Stimulated activated CD8-positive, alpha-beta memory T cell treated with anti-CD3 and anti-CD28 coated beads, Interleukin-15, amount 100 ng/mL, for 4 hours (primary cell): ENCODE data around the gene TAL1.

ENCODE experiments used
- DNase-seq, 2 donors: peaks; one replicate each; pipeline ENCODE4 v3.0.0-alpha.2; 2020; ENCODE audit warnings: low read depth in 2 of 2

Gene TAL1

GRCh38 chr1:47188791-47189785 lies 42.9 kb downstream of the TAL1 start:
- no peak for DNase-seq

DNA sequence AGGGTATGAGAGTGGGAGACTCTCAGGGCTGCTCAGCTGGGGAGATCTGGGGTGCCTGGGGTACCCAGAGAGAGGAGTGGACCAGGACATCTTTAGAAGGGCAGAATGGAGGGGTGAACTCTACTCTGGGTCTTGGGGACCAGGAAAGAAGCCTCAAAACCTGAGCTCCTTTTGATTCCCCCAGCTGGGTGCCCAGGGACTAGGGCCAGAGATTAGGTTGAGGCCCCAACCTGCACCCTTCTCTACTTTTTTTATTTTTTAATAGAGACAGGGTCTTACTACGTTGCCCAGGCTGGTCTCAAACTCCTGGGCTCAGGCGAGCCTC lies 44.1 kb downstream of the TAL1 start:
- no peak for DNase-seq

DNA sequence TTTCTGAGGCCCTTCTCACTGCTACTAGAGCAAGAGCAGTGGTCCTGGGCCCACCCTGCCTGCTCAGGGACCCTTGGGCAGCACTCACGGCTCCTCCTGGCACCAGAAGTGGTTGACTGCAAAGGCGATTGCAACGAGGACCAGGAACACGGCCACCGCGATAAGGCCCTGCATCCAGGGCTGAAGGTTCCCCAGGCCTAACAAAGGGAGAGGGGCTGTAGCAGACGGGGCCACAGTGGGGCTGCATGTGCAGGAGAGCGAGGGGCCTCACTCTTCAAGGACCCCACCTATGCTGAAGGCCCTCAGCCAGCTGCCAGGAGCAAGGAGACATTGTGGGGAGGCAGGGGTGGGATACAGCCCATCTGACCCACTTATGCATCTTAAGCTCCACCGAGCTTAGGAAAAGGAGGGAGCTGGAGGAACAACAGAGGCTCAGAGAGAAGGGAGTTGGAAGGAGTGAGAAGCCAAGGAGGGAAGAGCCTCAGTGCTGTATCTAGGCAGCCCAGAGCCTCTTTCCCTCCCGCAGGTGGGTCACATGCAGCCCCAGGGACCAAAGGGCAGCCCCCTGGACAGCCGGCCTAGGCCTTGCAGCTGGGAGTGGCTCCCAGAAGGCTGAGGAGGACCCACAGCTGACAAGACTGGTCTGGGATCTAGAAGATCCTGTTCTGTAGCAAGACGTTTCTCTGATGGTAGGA lies 44.6 kb downstream of the TAL1 start:
- DNase-seq = no peak

DNA sequence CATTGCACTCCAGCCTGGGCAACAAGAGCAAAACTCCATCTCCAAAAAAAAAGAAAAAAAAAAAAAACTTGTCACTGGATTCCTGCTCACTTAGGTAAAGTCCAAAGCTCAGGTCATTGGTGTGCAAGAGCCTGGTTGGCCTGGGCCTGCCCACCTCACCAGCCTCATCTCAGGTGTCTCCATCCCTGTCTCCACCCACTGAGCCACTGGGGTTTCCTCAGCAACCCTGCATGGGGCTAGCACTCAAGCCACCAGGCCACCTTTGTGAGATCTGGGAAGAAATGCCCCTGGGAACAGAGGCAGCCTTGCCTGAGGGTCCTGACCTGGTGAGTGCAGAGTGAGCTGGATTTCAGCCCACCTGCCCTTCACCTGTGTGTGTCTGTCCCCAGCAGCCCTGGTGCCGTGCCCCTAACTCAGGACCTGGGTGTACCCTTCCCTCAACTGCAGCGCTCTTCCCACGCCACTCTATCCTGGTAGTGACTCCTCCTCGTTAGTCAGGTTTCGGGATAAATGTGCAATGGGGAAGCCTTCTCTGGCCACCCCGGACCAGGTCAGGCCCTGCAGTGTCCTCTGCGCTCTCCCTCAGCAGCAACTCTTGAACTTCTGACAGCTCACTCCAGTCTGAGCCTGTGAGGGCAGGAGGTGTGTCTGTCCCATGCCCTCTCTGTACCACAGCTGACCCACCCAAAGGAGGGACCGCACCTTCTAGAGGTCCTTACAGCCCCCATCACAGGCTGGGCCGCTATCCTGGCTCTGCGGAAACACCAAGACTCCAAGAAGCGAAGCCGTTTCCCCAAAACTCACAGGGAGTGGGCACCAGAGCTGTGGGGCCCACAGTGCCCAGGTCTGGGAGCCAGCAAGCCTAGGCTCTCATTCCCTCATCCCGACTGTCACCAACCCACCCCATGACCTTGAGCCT lies 45.5 kb downstream of the TAL1 start:
- no peak for DNase-seq

DNA sequence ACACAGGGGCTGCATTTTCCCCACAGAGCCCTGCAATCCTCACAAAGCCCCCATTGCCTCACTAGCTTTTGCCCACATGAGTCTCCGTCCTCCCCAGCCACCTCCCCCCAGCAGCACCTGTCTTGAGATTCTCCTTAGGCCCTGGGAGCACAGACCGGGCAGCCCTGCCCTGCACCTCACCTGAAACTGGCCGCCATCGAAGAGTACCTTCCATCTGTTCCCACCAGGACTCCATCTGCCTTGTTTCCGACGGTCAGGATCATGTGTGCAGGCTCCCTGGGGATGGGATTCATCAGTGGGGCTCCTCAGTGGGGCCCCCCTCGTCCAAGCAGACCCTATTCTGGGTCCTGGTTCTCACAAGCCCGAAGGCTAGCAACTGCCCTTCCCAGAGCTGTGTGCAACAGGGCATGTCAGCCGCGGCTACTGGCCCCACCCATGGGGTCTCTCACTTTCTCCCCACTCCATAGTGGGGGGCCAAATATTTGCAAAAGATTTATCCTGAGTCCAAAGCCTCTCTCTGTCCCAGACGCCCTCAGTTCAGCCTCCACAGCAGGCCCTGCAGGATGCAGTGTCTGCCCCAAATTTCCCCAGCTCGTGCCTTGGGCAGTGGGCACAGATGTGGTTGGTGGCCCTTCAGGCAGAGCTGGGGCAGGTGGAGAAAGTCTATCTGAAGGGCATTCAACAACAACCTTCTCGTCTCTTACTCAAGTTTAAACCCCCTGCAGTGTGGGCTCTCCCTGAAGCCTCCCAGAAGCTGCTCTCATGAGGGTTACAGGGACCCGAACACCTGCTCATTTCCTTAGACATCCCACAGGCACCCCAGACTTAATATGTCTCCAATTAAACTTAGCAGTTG lies 47.0 kb downstream of the TAL1 start:
- DNase-seq = no peak

DNA sequence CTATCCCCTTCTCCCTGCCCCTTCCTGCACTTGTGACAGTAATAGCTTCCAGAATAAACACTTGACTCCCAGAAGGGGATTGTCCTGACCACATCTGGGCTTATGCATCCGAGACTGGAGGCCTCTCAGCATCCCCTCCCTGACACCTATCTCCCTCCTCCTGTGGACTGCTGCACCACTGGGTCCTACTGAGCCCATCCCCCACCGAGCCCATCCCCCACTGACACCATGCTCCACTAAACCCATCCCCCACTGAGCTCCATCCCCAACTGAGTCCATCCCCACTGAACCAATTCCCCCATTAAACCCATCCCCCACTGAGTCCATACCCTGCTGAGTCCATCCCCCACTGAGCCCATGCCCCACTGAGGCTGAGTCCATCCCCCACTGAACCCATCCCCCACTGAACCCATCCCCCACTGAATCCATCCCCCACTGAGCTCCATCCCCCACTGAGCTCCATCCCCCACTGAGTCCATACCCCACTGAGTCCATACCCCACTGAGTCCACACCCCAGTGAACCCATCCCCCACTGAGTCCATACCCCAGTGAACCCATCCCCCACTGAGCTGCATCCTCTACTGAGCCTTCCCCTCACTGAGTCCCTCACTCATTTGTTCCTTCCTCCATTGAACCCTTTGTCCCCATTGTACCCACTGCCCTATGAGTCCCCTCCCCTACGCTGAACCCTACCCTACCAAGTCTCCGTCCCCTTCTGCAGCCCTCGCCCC lies 47.8 kb downstream of the TAL1 start:
- DNase-seq = no peak

DNA sequence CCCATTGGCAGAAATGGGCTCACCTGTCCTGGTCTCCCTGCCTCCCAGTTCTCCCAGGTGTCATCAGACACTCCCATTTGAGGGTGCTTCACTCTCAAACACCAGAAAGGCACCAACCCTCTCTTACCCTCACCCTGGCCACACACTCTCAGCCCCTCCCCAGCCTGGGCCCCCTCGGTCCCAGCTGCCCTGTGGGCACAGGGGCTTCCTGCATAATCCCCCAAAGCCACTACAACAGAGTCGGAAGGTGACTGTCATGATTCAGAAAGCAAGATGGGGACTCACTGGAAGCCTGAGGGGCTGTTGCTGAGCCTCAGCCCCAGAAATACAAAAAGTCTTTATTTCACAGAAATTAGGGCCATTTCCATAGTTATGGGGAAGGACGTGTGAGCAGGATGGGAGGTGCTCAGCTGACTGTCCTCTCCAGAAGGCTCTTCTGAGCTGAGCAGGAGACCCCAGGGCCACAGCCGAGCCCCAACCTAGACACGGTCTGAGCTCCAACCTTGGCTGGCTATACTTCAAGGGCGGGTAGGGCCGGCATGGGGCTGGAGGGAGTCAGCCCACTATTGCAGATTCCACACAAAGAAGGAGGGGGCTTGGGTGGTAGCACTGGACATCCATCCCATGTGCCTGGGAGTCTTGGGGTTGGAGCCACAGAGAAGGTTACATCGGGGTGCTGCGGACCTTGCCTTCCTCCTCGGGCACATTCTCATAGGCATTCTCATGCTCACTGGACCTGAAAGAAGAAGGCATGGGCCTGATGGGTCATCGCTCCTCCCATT lies 48.5 kb downstream of the TAL1 start:
- DNase-seq = no peak

DNA sequence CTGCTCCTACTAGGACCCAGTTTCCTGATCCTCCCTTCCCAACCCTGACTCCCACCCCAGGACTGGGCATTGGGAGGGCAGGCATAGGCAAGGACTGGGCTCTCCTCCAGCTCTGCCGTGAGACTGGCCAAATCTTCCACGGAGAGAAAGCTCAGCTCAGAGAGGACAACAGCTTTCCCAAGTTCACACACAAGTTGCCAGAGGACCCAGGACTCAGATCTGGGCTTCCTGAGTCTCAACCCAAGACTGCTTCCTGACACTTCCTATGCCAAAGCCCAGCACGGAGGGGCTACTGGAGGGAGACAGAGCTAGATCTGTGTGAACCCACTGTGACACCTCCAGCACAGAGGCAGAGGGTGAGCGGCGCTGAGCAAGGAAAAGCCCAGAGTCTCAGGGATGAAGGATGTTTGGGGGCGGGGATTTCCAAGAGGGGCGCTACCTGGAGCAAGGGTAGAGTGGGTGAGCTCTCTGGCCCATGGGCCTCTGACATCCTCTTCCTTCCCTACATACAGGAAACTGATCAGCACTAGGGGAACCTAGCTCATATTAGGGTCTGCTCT lies 49.3 kb downstream of the TAL1 start:
- no peak for DNase-seq

GRCh38 chr1:47181955-47182675 lies 49.9 kb downstream of the TAL1 start:
- no peak for DNase-seq

GRCh38 chr1:47181095-47181954 lies 50.7 kb downstream of the TAL1 start:
- no peak for DNase-seq

DNA sequence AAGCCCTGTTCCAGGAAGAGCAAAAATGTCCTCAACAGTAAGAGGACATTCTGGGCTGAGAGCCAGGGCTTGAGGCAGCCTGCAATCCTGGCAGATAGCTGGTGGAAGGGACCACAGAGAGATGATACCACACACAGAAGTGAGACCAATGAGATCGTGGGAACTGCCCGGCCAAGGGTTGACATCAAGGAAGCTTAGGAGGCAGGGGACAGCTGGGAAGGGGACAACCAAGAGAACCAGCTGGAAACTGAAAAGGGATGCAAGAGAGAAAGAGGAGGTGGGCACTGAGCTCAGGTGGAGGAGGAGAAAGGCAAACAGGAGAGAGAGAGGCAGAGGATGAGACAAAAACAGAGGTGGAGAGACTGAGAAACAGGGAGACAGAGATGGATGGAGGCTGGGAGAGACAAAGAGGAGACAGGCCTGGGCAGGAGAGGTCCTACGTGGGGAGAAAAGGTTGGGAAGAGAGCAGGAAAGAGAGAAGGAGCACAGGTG lies 51.4 kb downstream of the TAL1 start:
- DNase-seq = no peak

DNA sequence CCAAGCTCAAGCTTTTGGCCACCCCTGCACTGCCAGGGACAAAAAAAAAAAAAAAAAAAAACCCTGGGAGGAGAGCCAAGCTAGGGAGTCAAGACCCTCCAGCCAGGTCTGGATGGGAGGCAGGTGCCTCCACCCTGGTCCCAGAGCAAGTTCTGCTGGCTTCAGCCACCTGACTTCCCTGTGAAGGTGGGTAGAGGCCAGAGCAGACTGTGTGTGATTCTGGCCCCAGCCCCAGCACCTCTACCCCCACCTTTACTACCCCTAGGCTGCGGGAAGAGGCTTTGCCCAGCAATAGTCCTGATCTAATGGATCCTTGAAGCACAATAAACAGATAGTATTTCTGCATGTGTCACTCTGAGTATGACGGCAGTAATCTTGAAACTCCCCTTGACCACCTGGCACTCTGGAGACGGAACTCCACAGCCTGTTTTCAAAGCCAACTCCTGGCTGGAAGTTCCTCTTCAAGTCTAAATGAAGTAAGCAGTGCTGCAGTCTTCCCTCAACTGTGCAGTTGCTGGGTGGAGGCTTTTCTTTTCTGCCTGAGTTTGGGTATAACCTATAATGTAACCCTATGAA lies 51.9 kb downstream of the TAL1 start:
- DNase-seq = no peak

DNA sequence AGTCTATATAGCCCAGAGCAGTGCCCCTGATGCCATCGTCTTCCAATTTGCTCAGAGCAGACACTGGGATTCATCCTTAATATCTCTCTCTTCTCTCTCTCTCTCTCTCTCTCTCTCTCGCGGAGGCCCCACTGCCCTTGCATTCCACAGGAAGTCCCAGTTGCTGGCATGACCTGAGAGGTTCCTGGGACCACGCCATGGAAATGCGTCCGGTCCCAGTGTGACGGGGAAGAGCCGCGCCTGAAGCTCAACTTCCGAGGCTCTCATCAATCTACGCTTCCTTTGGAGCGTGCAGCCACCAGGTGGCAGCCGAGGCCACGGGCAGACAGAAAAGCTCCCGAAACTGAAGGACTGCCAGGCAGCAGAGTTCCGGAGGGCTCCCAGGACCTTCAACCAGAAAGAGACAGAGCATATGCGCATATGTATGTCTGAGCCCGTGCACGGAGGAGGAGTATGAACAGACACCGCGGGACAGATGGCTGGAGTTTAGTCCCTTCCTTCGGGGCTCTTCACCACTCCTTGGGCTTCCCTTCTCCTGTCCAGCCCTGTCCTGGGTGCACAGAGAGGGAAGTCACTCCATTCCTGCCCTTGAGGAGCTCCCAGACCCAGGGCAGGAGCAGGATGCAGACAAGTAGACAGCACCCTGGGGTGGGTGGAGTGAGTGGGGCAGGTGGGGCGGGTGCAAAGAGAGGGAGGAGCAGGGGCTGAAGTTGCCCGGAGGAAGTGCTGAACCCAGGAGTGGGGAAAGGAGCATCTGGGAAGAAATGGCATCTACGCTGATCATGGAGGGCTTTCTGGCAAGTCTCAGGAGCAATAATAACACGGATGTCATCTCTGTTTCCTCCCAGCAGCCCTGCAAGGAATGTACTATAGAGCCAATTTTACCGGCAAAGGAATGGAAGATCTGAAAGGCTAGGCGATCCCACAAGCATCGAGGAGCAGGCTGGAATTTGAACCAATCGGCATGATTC lies 52.7 kb downstream of the TAL1 start:
- peak; percentile 33 to 34 for DNase-seq

- DNase-seq = no peak
Observed at GRCh38 chr1:47178654-47179016, 53.4 kb downstream of the TAL1 start.

DNA sequence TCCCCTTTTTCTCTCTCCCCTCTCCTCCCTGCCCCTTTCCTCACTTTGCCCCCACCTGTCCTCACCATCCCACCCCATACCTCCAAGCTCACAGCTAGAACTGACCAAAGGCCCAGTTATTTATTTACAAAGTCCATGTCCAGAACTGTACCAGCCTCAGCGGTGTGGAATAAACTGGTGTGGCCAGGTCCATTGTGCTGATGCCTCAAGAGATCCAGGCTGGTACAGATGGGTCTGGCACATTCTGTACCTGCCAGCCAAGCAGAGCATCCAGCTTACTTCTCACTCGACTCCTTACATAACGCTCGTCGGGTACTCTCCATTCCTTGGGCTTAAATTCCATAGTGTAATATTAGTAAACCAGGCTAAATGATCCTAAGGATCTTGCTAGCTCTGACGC lies 54.0 kb downstream of the TAL1 start:
- no peak for DNase-seq
